ENCODE data around the gene PEF1.

PEF1 gene

GRCh38 chr1:31584869-31585735 lies 59.6 kb downstream of the PEF1 start:
- DNase-seq (ENCODE audit: low read depth in 2 of 2) = no peak

DNA sequence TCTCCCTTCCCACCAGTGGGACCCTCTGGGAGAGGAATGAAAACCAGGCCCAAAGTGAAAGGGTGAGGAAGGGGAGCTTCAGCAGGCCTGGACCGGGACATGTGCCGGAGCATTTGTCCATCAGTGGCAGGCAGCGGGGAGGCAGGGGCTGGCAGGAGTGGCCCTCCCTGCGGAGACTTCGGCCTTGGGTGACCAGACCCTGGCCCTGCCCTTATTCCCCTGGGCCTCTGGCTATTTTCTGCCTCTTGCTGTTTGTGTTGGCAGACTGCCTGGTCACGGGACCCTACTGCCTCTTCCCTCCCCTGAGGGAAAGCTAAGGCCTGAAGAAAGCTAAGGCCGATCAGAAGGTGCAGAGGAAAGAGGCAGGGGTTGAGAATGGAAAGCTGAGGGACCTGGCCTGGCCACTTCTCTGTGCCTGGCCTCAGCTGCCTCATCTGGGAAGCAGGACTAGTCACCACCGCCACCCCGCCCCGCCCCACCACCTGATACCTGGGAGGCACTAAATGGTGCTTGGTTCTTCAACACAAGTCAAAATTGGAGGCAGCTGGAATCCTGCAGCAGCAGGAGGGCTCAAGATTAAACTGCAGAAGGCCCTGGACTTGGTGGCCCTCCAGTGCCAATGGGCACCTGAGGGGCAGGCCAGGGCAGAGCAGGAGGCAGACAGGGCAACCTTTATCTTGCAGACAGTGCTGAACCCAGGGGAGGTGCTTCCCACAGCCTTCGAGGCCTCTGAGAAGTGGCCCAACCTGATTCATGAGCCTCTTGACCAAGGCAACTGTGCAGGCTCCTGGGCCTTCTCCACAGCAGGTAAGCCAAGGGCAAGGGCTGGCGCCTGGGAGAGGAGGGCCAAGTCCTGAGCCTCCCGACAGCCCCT lies 60.4 kb downstream of the PEF1 start:
- DNase-seq (ENCODE audit: low read depth in 2 of 2) = no peak

DNA sequence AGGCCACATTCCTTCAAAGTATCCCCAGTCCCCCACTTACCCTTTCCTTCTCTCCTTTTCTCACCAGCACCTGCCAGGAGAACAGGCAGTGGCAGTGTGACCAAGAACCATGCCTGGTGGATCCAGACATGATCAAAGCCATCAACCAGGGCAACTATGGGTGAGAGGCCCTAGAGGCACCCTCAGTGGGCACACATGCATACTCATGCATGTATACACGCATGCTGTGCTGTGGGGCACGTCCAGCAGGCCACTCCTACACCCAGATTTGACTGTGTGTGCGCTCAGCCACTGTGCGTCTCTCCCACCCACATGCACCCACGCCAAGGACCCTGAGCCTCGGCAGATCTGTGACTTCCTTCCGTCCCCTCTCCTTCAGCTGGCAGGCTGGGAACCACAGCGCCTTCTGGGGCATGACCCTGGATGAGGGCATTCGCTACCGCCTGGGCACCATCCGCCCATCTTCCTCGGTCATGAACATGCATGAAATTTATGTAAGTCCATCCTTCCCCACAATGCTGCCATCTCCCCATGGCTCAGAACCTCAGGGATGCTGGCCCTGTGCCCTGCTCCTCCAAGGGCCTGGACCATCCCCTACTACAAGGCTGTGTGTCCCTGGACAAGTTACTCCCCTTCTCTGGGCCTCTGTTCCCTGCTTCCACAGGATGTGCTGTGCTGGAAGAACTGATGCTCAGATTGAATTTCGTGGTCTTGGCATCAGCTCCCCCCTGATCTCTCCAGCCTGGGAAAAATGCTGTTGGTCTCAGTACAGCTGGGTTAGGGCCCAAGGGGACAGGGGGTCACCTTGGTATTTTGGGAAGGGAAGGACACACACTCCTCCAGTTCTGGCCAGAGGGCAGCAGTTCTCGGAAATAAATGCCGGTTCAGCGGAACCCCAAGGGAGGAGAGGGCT lies 61.3 kb downstream of the PEF1 start:
- DNase-seq (ENCODE audit: low read depth in 2 of 2) = no peak

DNA sequence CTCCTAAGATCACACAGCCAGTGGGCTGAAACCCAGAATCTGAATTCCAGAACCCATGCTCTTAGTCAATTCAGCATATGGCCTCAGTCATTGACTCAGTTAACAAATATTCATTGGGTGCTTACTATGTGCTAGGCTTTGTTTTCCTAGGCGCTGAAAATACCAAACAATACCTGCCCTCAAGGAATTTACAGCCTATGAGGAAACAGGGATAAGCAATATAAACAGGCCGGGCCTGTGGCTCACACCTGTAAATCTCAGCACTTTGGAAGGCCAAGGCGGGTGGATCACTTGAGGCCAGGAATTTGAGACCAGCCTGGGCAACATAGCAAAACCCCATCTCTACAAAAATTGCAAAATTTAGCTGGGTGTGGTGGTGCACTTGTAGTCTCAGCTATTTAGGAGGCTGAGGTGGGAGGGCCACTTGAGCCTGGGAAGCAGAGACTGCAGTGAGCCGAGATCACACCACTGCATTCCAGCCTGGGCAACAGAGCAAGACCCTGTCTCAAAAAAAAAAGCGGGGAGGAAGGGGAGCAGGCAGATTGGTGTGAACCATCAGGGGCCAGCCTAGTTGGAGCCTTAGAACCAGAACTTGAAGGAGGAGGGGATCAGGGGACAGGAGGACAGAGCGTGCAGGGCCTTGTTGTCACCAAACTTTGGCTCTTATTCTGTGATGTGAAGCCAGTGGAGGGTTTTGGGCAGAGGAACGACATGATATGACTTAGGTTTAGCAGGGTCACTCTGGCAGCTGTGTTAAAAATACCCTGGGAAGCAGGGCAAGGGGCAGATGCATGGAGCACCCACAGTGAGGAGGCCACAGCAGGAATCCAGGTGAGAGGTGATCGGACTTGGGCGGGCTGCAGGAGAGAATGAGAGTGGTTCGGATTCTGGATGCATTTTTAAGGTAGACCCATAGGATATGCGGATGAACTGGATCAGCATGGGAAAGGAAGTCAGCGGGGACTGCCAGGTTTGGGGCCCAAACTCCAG lies 62.6 kb downstream of the PEF1 start:
- no peak for DNase-seq (ENCODE audit: low read depth in 2 of 2)

DNA sequence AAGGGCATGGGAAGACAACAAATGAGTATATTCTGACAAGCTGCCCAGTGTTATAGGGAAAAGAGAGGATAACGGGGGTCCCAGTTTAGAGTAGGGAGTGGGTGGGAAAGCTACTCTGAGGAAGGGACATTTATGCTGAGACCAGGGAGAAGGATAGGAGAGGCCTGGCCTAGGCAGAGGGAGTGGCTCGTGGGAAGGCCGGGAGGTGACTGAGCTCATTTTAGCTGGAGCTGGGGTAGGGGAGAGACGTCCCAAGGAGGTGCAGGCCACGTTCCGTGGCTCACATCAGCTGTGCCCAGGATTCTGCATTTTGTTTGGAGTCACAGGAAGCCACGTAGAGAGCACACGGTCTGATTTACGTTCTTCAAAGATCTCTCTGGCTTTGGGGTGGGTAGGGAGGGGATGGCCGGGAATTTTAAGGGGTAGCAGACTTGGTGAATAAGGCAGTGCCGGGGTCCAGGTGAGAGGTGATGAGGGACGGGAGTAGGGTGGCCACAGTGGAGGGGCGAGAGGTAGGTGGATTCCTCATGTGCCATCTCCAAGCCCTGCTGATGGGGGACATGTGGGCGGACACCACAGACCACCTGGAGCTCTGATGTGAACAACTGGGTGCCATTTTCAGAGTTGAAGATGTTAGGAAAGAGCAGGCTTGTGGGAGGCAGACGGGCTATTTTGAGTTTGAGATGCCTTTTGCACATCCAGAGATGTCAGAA lies 63.6 kb downstream of the PEF1 start:
- no peak for DNase-seq (ENCODE audit: low read depth in 2 of 2)

GRCh38 chr1:31580513-31580870 lies 64.2 kb downstream of the PEF1 start:
- DNase-seq (ENCODE audit: low read depth in 2 of 2) = peak in 1 of 2 experiments; percentile 26
